Mesodermal cell (in vitro differentiated cells): Measurements from ENCODE around the gene SLIT3.

Experiments used
- H3K27ac ChIP-seq: 2 replicates; pipeline ENCODE4 v1.7.0; 2013; ENCODE audit warnings: mild to moderate bottlenecking, low read depth, low read length, moderate library complexity; ENCODE audit not compliant: severe bottlenecking
- H3K36me3 ChIP-seq: 2 replicates; pipeline ENCODE4 v1.7.1; 2013; ENCODE audit warnings: mild to moderate bottlenecking, low read length, moderate library complexity; ENCODE audit not compliant: control insufficient read depth, insufficient read depth
- H3K4me1 ChIP-seq: one replicate; pipeline ENCODE4 v1.7.1; 2013; ENCODE audit warnings: mild to moderate bottlenecking, low read length; ENCODE audit not compliant: insufficient read depth, control insufficient read depth, poor library complexity, severe bottlenecking
- H3K4me3 ChIP-seq: 2 replicates; pipeline ENCODE4 v1.7.0; 2013; ENCODE audit warnings: low read length, control low read depth, mild to moderate bottlenecking; ENCODE audit not compliant: insufficient read depth, poor library complexity, severe bottlenecking; ENCODE audit errors: extremely low read depth
- H3K9me3 ChIP-seq: 2 replicates; pipeline ENCODE4 v1.7.1; 2013; ENCODE audit warnings: mild to moderate bottlenecking, low read length, moderate library complexity; ENCODE audit not compliant: control insufficient read depth
- WGBS, 2 experiments: methylation state at CpG; one replicate each; pipeline ENCODE4 v1.1.5; 2013; ENCODE audit warnings: missing lambda C conversion rate in 2 of 2; ENCODE audit not compliant: insufficient coverage in 2 of 2; 5-methylcytosine and 5-hydroxymethylcytosine counted together

Gene SLIT3

GRCh38 chr5:168820874-168821273 lies 480.1 kb downstream of the SLIT3 start:
- H3K4me3 ChIP-seq = no peak overlapping the region
- 90 to 94% methylated on average over 2 to 3 of the region's 5 CpGs for WGBS, 2 experiments
- H3K36me3 ChIP-seq = peaks cover 3% of the 10 kb centered on the region
- H3K4me1 ChIP-seq = no peaks in the 10 kb centered on the region
- no peak overlapping the region for H3K27ac ChIP-seq
- no peaks in the 10 kb centered on the region for H3K9me3 ChIP-seq

- Histone ChIP-seq H3K27ac (no peak overlapping the region), H3K4me1 (no peaks in the 10 kb centered on the region), H3K9me3 (no peaks in the 10 kb centered on the region), H3K4me3 (no peak overlapping the region), H3K36me3 (peaks cover 9% of the 10 kb centered on the region)
- 86 to 90% methylated on average over 14 of the region's 16 CpGs for WGBS, 2 experiments
These were observed 481.8 kb downstream of the SLIT3 start for GRCh38 chr5:168819004-168819621.

GRCh38 chr5:168818558-168818957 lies 482.4 kb downstream of the SLIT3 start:
- WGBS, 2 experiments = 63 to 100% methylated on average over 1 to 2 of the region's 4 CpGs
- Histone ChIP-seq H3K27ac (no peak overlapping the region), H3K4me3 (no peak overlapping the region), H3K4me1 (no peaks in the 10 kb centered on the region), H3K36me3 (peaks cover 9% of the 10 kb centered on the region), H3K9me3 (no peaks in the 10 kb centered on the region)

GRCh38 chr5:168817591-168817990 lies 483.3 kb downstream of the SLIT3 start:
- WGBS, 2 experiments = 40 to 50% methylated on average over 1 of the region's 5 CpGs
- no peak overlapping the region for H3K27ac ChIP-seq
- peaks cover 9% of the 10 kb centered on the region for H3K36me3 ChIP-seq
- no peak overlapping the region for H3K4me3 ChIP-seq
- no peaks in the 10 kb centered on the region for H3K4me1 ChIP-seq
- no peaks in the 10 kb centered on the region for H3K9me3 ChIP-seq

- H3K4me3 ChIP-seq = no peak overlapping the region
- no peak overlapping the region for H3K27ac ChIP-seq
- peaks cover 9% of the 10 kb centered on the region for H3K36me3 ChIP-seq
- no peaks in the 10 kb centered on the region for H3K4me1 ChIP-seq
- H3K9me3 ChIP-seq = no peaks in the 10 kb centered on the region
- WGBS, 2 experiments = 100% methylated on average over 1 of the region's 4 CpGs; no CpG with 5 or more reads in 1 of the 2 experiments
These were observed 484.3 kb downstream of the SLIT3 start for GRCh38 chr5:168816661-168817060.

GRCh38 chr5:168813184-168813968 lies 487.6 kb downstream of the SLIT3 start:
- Histone ChIP-seq H3K9me3 (no peaks in the 10 kb centered on the region), H3K4me3 (no peak overlapping the region), H3K27ac (no peak overlapping the region), H3K36me3 (peaks cover 6% of the 10 kb centered on the region), H3K4me1 (no peaks in the 10 kb centered on the region)
- 78 to 86% methylated on average over 1 to 2 of the region's 4 CpGs for WGBS, 2 experiments

- Histone ChIP-seq H3K27ac (no peak overlapping the region), H3K9me3 (no peaks in the 10 kb centered on the region), H3K36me3 (peaks cover 6% of the 10 kb centered on the region), H3K4me1 (no peaks in the 10 kb centered on the region), H3K4me3 (no peak overlapping the region)
- WGBS, 2 experiments = 56 to 80% methylated on average over 2 of the region's 4 CpGs
These were observed 490.3 kb downstream of the SLIT3 start for GRCh38 chr5:168810641-168811040.

GRCh38 chr5:168809218-168809617 lies 491.7 kb downstream of the SLIT3 start:
- H3K4me1 ChIP-seq = no peaks in the 10 kb centered on the region
- H3K27ac ChIP-seq = no peak overlapping the region
- no peak overlapping the region for H3K4me3 ChIP-seq
- 79 to 82% methylated on average over 4 to 7 of the region's 7 CpGs for WGBS, 2 experiments
- no peaks in the 10 kb centered on the region for H3K9me3 ChIP-seq
- H3K36me3 ChIP-seq = no peaks in the 10 kb centered on the region

- WGBS, 2 experiments = 100% methylated on average over 2 of the region's 3 CpGs
These were observed 492.8 kb downstream of the SLIT3 start for GRCh38 chr5:168808051-168808616.

GRCh38 chr5:168807287-168807686 lies 493.7 kb downstream of the SLIT3 start:
- Histone ChIP-seq H3K9me3 (no peaks in the 10 kb centered on the region), H3K27ac (no peak overlapping the region), H3K4me3 (no peak overlapping the region), H3K36me3 (no peaks in the 10 kb centered on the region), H3K4me1 (peaks cover under 1% of the 10 kb centered on the region)

More at GRCh38 chr5:168808051-168808616, 492.8 kb downstream of the SLIT3 start:
- no peak overlapping the region for H3K27ac ChIP-seq
- H3K36me3 ChIP-seq = no peaks in the 10 kb centered on the region
- H3K4me1 ChIP-seq = no peaks in the 10 kb centered on the region
- H3K4me3 ChIP-seq = no peak overlapping the region
- H3K9me3 ChIP-seq = no peaks in the 10 kb centered on the region

GRCh38 chr5:168803541-168803940 lies 497.4 kb downstream of the SLIT3 start:
- peaks cover 11% of the 10 kb centered on the region for H3K4me1 ChIP-seq
- H3K36me3 ChIP-seq = no peaks in the 10 kb centered on the region
- no peak overlapping the region for H3K27ac ChIP-seq
- no peaks in the 10 kb centered on the region for H3K9me3 ChIP-seq
- 93 to 97% methylated on average over 3 to 4 of the region's 4 CpGs for WGBS, 2 experiments
- no peak overlapping the region for H3K4me3 ChIP-seq
